ENCODE data around the gene USP53. TPM values are rescaled to one million over a fixed set of nuclear protein-coding genes. Genes with fewer than 3 reads are reported as not detected.
"Not testable (repeated sequence)": the region's sequence is repeated elsewhere in the genome, so short reads cannot be mapped to it uniquely, and the experiment has no call there.

USP53 gene
- 3.7 and 9.2 TPM in 2 replicates for total RNA-seq (2014; rRNA removed; shearing (Covaris generic))

DNA sequence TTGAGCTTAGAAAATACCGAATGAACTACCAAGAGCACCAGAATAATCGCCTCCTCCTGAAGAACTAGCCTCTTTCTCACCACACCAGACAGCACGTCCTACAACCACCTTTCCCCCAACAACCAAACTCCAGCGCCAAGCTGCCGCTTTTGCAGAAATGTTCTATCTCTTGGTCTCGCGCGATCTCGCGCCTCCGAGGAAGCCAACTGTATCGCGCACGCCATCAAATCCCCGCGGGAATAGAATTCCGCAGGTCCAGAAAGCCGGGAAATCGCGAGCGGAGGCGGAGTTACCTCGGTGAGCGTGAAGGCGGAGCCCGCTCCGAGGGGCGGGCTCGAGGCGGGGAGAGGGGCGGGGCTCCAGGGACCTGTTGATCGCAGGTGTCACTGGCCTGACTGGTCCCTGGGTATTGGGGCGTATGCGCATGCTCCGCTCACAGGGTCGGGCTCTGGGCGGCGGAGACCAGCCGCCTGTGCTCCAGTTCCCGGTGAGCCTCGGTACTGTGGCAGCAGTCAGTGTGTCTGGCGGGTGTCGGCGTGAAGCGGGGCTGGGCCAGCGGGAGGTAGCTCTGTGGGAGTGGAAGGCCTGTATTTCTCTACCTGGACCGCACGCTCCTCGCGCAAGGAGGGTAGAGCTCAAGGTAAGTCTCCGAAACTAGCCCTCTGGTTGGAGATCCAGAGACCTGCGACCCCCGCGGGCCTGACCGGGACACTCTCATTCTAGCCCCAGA lies at the start of gene USP53:
USP53 (plus strand) TSS at position 480 of the 730 bp plus-strand sequence. CDS start 27,047 bp downstream, outside the sequence.
- in situ Hi-C loops (cut with HindIII; ENCODE audit: low sequenced_read_pairs), result no loop called here

DNA sequence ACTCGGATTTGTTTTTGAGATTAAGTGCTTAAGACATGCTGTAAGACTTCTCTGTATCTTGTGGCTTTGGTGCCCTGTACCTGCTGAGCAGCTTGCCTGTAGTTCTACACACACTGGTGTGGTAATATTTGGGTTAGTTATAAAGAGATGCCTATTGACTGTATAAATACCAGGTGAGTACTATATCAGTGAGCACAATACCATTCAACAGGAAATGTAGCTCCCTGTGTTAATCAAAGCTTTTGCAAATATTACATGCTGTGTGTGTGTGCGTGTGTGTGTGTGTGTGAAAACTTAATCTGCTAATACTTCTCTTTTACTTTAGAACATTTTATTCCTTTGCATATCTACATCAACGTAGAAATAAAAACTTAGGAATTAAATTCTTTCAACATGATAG lies 46.7 kb upstream of the USP53 start:
- DNase-seq (ENCODE audit: low spot score), result no peak
- in situ Hi-C loops (cut with HindIII; ENCODE audit: low sequenced_read_pairs), result no loop called here

More for the DNA sequence above, at the start of gene USP53:
- DNase-seq (ENCODE audit: low spot score), result peak; percentile 99

DNA sequence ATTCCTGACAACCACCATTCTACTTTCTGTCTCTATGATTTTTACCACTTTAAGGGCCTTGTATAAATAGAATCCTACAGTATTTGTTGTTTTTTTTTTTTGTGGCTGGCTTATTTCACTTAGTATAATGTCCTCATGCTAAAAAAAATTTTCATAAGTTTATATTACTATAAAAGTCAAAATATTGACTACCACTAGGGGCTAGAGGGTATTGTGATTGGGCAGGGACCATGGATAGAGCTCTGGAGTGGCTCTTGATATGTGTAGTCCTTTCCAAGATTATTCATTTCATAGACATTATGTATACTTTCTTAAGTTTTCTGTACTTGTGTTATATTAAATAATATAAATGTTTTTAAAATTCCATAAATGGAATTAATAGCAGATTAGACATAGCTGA lies 42.3 kb upstream of the USP53 start:
- in situ Hi-C loops (cut with HindIII; ENCODE audit: low sequenced_read_pairs), result no loop called here
- DNase-seq (ENCODE audit: low spot score), result no peak

DNA sequence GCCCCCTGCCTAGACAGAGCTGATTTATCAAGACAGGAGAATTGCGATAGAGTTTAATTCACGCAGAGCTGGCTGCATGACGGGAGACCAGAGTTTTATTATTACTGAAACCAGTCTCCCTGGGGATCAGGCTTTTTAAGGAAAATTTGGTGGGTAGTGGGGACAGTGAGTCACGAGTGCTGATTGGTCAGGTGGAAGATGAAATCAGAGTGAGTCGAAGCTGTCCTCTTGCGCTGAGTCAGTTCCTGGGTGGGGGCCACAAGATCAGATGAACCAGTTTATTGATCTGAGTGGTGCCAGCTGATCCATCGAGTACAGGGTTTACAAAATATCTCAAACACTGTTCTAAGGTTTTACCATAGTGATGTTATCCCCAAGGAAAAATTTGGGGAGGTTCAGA lies 40.3 kb upstream of the USP53 start:
- in situ Hi-C loops (cut with HindIII; ENCODE audit: low sequenced_read_pairs), result no loop called here

DNA sequence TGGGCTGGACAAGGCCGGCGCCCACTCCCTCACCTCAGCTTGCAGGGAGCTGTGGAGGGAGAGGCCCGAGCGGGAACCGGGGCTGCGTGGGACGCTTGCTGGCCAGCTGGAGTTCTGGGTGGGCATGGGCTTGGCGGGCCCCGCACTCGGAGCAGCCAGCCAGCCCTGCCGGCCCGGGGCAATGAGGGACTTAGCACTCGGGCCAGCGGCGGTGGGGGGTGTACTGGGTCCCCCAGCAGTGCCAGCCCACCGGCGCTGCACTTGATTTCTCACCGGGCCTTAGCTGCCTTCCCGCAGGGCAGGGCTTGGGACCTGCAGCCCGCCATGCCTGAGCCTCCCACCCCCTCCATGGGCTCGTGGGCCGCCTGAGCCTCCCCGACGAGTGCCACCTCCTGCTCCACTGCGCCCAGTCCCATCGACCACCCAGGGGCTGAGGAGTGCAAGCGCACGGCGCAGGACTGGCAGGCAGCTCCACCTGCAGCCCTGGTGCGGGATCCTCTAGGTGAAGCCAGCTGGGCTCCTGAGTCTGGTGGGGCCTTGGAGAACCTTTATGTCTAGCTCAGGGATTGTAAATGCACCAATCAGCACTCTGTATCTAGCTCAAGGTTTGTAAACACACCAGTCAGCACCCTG lies 38.7 kb upstream of the USP53 start:
- in situ Hi-C loops (cut with HindIII; ENCODE audit: low sequenced_read_pairs), result not testable (repeated sequence)

More for the DNA sequence above, 40.3 kb upstream of the USP53 start:
- no peak for DNase-seq (ENCODE audit: low spot score)

DNA sequence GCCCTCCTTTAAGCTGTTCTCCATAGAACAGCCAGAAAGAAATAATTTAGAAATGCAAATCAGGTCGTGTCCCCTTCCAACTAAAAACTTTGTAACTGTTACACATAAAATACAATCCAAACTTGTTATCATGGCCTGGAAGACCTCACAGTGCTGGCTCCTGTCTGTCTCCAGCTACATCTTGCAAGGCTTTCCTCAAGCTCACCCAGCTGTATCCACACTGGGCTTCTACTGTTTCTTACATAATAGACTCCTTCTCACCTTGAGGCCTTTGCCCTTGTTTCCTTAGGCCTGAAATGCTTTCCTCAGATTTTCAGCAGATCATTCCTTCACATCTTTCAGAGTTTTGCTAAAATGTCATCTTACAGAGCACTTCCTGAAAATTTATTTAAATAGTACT lies 33.5 kb upstream of the USP53 start:
- DNase-seq (ENCODE audit: low spot score), result no peak
- in situ Hi-C loops (cut with HindIII; ENCODE audit: low sequenced_read_pairs), result no loop called here

More for the DNA sequence above, 38.7 kb upstream of the USP53 start:
- not testable (repeated sequence) for DNase-seq (ENCODE audit: low spot score)

DNA sequence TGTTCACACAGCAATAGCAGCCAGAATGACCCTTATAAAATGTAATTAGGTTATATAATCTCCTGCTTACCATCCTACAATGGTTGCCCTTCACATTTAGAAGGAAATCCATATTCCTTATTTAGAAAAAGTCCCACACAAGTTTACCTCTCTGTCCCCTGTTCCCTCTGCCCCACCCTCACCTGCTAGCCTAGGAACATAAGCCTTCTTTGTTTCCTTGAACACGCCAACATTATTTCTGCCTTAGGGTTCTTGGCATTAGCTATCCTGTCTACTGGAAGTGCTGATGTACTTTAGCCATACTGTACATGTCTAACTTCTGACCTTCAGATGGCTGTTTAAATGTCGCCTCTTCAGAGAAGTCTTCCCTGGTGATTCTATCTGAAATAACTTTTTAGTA lies 28.4 kb upstream of the USP53 start:
- in situ Hi-C loops (cut with HindIII; ENCODE audit: low sequenced_read_pairs), result no loop called here
- DNase-seq (ENCODE audit: low spot score), result no peak

DNA sequence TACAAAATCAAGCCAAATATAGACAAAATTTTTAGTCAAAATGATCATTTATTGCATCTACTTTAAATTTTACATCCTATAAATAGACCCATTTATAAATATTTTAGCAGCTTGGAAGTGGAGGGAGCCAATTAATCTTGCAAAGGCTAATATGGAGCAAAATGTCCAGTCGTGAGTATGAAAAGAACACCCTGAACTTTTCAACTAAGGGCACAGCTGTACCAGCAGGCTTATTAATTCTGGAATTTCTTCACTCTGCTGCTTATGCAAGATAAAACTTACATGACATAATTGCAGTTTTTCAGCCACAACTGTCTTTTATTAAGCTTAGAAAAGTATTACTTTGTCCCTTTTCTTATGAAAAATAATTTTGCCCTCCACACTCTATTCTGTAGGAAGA lies 22.9 kb upstream of the USP53 start:
- in situ Hi-C loops (cut with HindIII; ENCODE audit: low sequenced_read_pairs), result no loop called here
- no peak for DNase-seq (ENCODE audit: low spot score)

DNA sequence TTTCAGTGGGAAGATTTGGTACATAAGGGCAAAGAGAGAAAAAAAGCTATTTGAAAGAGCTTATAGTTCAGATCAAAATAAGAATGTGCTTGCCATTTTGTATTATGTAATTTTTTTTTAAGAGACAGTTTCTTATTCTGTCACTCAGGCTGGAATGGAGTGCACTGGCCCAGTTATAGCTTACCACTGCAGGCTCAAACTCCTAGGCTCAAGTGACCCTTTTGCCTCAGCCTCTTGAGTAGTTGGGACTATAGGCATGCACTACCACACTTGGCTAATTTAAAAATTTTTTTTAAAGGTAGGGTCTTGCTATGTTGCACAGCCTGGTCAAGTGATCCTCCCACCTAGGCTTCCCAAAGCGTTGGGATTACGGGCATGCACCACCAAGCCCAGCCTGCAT lies 22.2 kb upstream of the USP53 start:
- no peak for DNase-seq (ENCODE audit: low spot score)
- in situ Hi-C loops (cut with HindIII; ENCODE audit: low sequenced_read_pairs), result no loop called here

DNA sequence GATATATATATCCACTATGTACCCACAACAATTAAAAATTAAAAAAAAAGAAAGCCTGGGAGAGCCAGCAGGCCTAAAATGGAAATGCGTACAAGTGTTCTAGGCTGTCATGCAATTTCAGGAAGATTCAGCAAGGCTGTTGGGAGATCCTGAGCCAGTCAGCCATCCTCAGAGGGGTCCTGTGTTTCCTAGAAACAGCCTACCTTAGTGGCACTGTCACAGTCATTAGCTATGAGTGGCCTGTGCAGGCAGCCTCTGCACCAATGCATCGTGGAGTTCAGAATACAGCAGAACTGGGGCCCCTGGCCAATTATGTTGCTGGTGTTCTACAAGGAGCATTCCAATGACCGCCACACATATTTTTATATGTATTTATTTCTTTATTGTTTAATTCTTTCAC lies 21.0 kb upstream of the USP53 start:
- DNase-seq (ENCODE audit: low spot score), result no peak
- in situ Hi-C loops (cut with HindIII; ENCODE audit: low sequenced_read_pairs), result no loop called here

DNA sequence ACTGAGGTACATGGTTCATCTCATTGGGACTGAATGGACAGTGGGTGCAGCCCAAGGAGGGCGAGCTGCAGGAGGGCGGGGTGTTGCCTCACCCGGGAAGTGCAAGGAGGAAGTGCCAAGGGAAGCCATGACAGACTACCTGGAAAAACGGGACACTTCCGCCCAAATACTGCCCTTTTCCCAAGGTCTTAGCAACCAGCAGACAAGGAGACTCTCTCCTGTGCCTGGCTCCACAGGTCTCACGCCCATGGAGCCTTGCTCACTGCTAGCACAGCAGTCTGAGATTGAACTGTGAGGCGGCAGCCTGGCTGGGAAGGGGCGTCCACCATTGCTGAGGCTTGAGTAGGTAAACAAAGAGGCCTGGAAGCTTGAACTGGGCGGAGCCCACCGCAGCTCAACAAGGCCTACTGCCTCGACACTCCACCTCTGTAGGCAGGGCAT lies 14.7 kb upstream of the USP53 start:
- in situ Hi-C loops (cut with HindIII; ENCODE audit: low sequenced_read_pairs), result no loop called here

DNA sequence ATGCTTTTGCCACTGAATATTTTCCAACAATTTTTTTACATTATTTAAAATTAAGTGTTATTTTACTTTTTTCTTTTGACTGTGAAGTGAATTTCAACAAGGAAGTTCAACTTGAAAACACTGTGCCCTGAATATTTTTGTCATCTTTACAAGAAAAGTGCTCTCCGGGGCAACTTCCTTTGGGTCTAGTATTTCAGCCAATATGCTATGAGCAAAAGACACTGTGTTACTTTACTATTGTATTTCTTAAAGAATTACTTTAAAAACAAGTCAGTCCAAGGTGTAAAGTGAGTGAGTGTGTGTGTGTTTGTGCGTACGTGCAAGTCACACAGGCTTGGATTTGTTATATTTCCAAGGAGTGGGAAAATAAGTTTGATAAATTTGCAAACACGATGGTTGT lies 7.6 kb upstream of the USP53 start:
- peak; percentile 8 for DNase-seq (ENCODE audit: low spot score)
- in situ Hi-C loops (cut with HindIII; ENCODE audit: low sequenced_read_pairs), result no loop called here

More for the DNA sequence above, 14.7 kb upstream of the USP53 start:
- no peak for DNase-seq (ENCODE audit: low spot score)

DNA sequence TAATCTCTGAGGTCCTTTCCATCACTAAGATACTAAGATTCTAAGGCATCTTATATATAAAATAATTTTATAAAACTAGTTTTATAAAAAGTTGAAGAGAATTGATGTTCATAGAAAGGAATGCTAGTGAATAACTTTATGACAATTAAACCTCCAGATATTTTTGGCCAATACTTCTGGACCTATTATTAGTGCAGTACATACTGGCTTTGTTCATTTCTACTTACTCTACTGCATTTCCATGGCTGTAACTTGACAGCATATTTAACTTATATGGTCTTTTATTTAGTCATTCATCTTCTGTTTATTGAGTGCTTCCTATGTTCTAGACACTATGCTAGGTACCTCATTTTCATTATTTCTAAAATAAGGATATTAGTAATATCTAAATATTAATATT lies 6.8 kb upstream of the USP53 start:
- in situ Hi-C loops (cut with HindIII; ENCODE audit: low sequenced_read_pairs), result no loop called here
- no peak for DNase-seq (ENCODE audit: low spot score)

DNA sequence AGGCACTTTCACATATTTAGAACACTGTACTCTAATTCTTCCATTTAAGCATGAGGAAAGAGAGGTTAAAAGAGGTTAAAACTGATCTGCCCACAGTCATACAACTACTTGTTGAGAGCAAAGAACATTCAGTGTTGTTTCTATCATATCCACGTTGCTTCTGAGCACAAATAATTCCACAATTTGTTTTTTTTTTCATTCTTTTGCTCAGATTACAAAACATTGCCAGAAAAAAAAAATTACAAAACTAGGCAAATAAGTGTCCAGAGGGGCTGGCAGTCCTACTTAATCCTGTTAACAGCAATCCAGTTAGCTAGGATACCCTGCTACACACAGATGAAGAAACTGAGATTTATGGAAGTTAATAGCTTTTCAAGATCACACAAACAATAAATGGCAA lies 6.3 kb upstream of the USP53 start:
- no peak for DNase-seq (ENCODE audit: low spot score)
- in situ Hi-C loops (cut with HindIII; ENCODE audit: low sequenced_read_pairs), result no loop called here

DNA sequence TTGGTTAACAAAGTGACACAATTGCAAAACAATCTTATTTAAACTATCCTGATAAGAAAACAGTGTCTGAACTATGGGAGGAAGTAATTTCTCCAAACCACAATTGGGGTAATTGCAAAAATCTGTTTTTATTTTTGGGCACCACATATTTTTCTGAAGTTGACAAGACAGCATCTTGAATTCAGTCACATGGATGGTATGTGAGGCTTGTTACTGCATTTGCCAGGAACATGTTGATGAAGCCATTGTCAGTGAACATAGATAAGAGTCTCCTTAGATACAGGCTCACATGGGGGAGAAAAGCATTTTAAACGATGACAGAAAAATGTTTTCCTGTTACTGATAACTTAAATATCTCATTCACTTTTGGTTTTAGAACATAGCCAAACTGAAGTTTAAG lies 5.5 kb upstream of the USP53 start:
- in situ Hi-C loops (cut with HindIII; ENCODE audit: low sequenced_read_pairs), result no loop called here
- DNase-seq (ENCODE audit: low spot score), result no peak

DNA sequence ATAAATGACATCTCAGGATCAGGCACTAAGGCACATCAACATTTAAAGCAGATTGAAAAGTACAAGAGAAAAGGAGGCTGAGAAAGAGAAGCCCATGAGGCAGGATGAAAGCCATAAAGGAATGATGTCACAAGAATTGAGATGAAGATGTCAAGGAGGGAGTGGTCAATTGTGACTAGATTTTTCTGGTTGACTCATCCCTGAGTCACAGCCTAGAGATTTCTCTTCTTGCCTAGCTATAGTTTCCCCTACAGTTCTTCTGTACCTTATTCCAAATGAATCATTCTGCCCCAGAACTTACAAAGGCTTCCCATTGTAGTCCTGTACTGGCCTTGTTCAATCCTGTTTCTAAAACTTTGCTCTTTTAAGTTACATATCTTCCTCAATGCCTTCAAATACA lies 3.4 kb upstream of the USP53 start:
- in situ Hi-C loops (cut with HindIII; ENCODE audit: low sequenced_read_pairs), result no loop called here
- no peak for DNase-seq (ENCODE audit: low spot score)

DNA sequence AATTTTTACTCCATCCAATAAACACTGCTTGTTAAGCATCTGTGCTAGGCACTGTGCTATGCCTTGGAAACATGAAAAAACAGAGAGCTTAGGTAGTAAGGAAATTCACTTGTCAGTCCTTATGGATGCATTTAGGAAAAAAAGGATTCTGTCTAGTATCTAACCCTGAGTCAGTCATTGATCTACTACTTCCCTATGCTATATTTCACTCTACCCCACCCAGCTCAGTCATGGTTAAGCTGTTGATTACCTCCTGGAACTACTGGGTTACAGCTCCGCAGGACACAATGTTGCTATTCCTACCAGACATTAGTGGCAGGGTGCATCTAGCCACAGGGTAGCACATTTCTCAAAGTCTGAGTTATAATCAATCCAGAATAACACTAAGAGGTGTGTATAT lies 2.9 kb upstream of the USP53 start:
- in situ Hi-C loops (cut with HindIII; ENCODE audit: low sequenced_read_pairs), result no loop called here
- no peak for DNase-seq (ENCODE audit: low spot score)

DNA sequence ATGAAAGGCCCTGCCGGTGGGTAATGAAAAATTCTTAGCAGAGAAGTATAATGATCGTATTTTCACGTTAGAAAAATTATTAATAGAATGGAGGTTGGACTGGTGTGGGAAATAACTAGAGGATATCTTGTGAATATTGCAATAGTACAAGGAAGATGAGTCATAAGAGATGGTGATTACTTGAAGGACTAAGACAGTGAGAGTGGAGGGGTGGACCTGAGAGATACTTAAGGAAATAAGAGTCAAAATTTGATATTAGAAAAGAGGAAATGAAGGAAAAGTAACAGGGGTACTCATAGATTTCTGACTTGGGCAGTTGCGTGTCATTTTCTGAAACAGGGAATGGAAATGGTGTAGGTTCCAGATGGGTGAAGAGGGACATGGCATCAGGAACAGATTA lies 1.7 kb upstream of the USP53 start:
- in situ Hi-C loops (cut with HindIII; ENCODE audit: low sequenced_read_pairs), result no loop called here
- DNase-seq (ENCODE audit: low spot score), result no peak

DNA sequence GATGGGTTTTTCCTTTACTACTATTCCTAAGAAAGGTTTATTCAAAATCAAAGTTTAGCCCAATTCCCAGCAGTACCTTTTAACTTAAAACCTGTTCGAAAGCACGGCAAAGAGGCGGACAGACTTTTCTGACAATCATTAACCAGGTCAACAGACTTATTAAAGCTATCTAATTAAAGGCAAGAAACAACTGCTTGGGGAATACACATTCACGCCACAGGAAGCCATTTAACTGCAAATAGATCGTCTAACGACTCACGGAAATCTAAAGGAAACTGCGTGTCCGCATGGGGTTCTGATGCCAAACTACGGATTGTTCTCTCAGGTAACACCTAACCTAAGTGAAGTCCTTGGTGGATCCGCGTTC lies 663 bp upstream of the USP53 start:
- in situ Hi-C loops (cut with HindIII; ENCODE audit: low sequenced_read_pairs), result no loop called here
- DNase-seq (ENCODE audit: low spot score), result no peak

DNA sequence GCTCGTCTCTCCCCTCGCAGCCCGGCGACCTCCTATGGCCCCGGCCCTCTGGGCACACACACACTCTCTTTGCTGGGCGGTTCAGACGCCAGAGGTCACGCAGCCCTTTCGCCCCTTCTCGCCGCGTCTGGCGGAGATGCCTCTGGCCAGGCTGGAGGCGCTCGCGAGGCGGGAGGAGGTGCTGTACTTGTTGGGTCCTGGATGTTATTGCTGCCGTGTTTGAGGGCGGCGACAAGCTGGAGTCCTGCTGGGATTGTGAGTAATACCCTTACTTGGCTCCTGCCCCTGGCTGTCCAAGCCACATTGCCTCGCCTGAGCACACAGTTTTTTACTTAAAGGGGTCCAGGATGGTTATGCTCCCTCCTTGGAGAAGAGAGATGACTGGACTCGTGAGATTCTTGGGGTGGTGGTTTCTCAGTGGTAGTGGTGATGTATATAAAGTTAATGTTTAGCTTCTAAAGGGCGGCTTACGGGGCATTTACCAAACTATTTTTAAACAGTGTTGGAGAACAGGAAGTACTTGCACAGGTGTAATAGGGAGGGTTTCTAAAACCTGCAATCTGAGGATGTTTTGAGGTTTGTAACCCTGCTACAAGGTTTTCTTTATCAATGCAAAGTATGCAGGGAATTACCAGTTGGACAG lies 572 bp downstream of the USP53 start:
- in situ Hi-C loops (cut with HindIII; ENCODE audit: low sequenced_read_pairs), result no loop called here
- peak; percentile 85 for DNase-seq (ENCODE audit: low spot score)

Data from G401 (cell line).